Measurements from ENCODE around the gene WASF1. TPM values are rescaled to one million over a fixed set of nuclear protein-coding genes. Genes with fewer than 3 reads are reported as not detected.

The WASF1 gene
- total and polyA plus RNA-seq, 2 experiments from 2014 or later, result 27.4 to 30.5 TPM

DNA sequence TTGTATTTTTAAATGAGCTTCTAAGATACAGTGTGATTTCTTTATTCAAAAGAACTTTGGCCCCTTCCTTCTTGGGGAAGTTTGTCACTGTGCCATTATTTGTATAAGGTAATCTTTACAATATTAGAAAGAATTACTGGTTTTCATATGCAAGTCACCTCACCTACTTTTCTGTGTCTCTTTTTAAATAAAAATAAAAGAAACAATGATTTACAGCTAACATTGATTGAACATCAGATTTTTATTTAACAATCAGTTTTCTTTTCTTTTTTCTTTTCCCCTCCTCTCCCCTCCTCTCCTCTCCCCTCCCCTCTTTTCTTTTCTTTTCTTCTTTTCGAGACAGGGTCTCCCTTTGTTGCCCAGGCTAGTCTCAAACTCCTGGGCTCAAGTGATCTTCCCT lies 46.8 kb upstream of the WASF1 start (continued):
- TF ChIP-seq, protein P1, sequence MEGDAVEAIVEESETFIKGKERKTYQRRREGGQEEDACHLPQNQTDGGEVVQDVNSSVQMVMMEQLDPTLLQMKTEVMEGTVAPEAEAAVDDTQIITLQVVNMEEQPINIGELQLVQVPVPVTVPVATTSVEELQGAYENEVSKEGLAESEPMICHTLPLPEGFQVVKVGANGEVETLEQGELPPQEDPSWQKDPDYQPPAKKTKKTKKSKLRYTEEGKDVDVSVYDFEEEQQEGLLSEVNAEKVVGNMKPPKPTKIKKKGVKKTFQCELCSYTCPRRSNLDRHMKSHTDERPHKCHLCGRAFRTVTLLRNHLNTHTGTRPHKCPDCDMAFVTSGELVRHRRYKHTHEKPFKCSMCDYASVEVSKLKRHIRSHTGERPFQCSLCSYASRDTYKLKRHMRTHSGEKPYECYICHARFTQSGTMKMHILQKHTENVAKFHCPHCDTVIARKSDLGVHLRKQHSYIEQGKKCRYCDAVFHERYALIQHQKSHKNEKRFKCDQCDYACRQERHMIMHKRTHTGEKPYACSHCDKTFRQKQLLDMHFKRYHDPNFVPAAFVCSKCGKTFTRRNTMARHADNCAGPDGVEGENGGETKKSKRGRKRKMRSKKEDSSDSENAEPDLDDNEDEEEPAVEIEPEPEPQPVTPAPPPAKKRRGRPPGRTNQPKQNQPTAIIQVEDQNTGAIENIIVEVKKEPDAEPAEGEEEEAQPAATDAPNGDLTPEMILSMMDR (conservative IDR thresholded peaks at IDR 0.05; ENCODE audit: low read depth in 2 of 2), result no peak
- no peak for TF ChIP-seq ZNF331 (CRISPR knock-in tag; IDR thresholded peaks at IDR 0.05; ENCODE audit: low read depth)
- no peak for TF ChIP-seq STAT1 (IDR thresholded peaks at IDR 0.05; ENCODE audit: unreplicated experiment)
- no peak for TF ChIP-seq JUNB (IDR thresholded peaks at IDR 0.05; ENCODE audit: unreplicated experiment)
- TF ChIP-seq, protein P2, sequence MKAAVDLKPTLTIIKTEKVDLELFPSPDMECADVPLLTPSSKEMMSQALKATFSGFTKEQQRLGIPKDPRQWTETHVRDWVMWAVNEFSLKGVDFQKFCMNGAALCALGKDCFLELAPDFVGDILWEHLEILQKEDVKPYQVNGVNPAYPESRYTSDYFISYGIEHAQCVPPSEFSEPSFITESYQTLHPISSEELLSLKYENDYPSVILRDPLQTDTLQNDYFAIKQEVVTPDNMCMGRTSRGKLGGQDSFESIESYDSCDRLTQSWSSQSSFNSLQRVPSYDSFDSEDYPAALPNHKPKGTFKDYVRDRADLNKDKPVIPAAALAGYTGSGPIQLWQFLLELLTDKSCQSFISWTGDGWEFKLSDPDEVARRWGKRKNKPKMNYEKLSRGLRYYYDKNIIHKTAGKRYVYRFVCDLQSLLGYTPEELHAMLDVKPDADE (IDR thresholded peaks at IDR 0.05), result no peak
- no peak for TF ChIP-seq EZH2phosphoT487 (IDR thresholded peaks at IDR 0.05; ENCODE audit: unreplicated experiment)
- no peak for TF ChIP-seq POLR2AphosphoS5 (IDR thresholded peaks at IDR 0.05; ENCODE audit: low read depth)
- no peak for TF ChIP-seq CREB1 (CRISPR knock-in tag; IDR thresholded peaks at IDR 0.05; ENCODE audit: low read depth)
- no peak for TF ChIP-seq NANOG (IDR thresholded peaks at IDR 0.05; ENCODE audit: borderline replicate concordance)
- TF ChIP-seq ZNF114 (CRISPR knock-in tag; IDR thresholded peaks at IDR 0.05), result no peak
- TF ChIP-seq EZH2 (IDR thresholded peaks at IDR 0.05; ENCODE audit: low read depth, unreplicated experiment), result no peak

DNA sequence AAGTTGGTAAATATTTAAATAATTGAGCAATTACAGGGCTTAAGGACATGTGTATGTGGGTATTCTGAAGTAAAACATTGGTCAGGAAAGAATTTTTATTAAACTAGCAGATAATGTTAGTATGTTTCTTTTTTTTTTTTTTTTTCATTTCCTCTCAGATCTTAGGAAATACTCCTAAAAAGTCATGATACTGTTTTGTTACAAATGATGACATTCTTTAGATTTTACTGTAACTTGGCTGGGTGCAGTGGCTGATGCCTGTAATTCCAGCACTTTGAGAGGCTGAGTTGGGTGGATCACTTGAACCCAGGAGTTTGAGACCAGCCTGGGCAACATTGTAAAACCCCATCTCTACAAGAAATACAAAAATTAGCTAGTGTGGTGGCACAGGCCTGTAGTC lies 42.3 kb upstream of the WASF1 start:
- no peak for ATAC-seq
- Mint-ChIP-seq H3K27ac (no peak overlapping the region), H3K9me3 (no peaks in the 10 kb centered on the region), H3K27me3 (ENCODE audit: insufficient read depth, low read depth, poor library complexity) (peaks cover 2% of the 10 kb centered on the region), H3K36me3 (ENCODE audit: low read depth) (peaks cover 38% of the 10 kb centered on the region), H3K4me1 (no peaks in the 10 kb centered on the region), H3K4me3 (no peak overlapping the region)
- peaks cover 24% of the 10 kb centered on the region for H3K36me3 ChIP-seq (ENCODE audit: insufficient read depth)
- no peak overlapping the region for H2AFZ ChIP-seq
- H3F3A ChIP-seq (replicated peaks; ENCODE audit: low read depth), result no peaks in the 10 kb centered on the region
- H3K9me2 ChIP-seq (ENCODE audit: insufficient read depth), result no peaks in the 10 kb centered on the region
- no peaks in the 10 kb centered on the region for H3K79me2 ChIP-seq (replicated peaks; ENCODE audit: insufficient read depth)
- DNase-seq (ENCODE audit: low spot score), result no peak
- no peak overlapping the region for H3K27ac ChIP-seq (ENCODE audit: low read depth)
- peaks cover 3% of the 10 kb centered on the region; the same call in 1 of the 2 replicates for H4K20me1 ChIP-seq (replicated peaks; ENCODE audit: insufficient read depth)
- no peak overlapping the region for H3K4me3 ChIP-seq
- H3K4me2 ChIP-seq, result no peak overlapping the region
- H3K27me3 ChIP-seq (ENCODE audit: insufficient read depth), result no peaks in the 10 kb centered on the region
- no peaks in the 10 kb centered on the region for H3K4me1 ChIP-seq (ENCODE audit: insufficient read depth)
- TF ChIP-seq, protein P3, sequence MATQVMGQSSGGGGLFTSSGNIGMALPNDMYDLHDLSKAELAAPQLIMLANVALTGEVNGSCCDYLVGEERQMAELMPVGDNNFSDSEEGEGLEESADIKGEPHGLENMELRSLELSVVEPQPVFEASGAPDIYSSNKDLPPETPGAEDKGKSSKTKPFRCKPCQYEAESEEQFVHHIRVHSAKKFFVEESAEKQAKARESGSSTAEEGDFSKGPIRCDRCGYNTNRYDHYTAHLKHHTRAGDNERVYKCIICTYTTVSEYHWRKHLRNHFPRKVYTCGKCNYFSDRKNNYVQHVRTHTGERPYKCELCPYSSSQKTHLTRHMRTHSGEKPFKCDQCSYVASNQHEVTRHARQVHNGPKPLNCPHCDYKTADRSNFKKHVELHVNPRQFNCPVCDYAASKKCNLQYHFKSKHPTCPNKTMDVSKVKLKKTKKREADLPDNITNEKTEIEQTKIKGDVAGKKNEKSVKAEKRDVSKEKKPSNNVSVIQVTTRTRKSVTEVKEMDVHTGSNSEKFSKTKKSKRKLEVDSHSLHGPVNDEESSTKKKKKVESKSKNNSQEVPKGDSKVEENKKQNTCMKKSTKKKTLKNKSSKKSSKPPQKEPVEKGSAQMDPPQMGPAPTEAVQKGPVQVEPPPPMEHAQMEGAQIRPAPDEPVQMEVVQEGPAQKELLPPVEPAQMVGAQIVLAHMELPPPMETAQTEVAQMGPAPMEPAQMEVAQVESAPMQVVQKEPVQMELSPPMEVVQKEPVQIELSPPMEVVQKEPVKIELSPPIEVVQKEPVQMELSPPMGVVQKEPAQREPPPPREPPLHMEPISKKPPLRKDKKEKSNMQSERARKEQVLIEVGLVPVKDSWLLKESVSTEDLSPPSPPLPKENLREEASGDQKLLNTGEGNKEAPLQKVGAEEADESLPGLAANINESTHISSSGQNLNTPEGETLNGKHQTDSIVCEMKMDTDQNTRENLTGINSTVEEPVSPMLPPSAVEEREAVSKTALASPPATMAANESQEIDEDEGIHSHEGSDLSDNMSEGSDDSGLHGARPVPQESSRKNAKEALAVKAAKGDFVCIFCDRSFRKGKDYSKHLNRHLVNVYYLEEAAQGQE (IDR thresholded peaks at IDR 0.05; ENCODE audit: unreplicated experiment), result no peak
- TF ChIP-seq EZH2phosphoT487 (IDR thresholded peaks at IDR 0.05; ENCODE audit: unreplicated experiment), result no peak
- TF ChIP-seq, protein P4, sequence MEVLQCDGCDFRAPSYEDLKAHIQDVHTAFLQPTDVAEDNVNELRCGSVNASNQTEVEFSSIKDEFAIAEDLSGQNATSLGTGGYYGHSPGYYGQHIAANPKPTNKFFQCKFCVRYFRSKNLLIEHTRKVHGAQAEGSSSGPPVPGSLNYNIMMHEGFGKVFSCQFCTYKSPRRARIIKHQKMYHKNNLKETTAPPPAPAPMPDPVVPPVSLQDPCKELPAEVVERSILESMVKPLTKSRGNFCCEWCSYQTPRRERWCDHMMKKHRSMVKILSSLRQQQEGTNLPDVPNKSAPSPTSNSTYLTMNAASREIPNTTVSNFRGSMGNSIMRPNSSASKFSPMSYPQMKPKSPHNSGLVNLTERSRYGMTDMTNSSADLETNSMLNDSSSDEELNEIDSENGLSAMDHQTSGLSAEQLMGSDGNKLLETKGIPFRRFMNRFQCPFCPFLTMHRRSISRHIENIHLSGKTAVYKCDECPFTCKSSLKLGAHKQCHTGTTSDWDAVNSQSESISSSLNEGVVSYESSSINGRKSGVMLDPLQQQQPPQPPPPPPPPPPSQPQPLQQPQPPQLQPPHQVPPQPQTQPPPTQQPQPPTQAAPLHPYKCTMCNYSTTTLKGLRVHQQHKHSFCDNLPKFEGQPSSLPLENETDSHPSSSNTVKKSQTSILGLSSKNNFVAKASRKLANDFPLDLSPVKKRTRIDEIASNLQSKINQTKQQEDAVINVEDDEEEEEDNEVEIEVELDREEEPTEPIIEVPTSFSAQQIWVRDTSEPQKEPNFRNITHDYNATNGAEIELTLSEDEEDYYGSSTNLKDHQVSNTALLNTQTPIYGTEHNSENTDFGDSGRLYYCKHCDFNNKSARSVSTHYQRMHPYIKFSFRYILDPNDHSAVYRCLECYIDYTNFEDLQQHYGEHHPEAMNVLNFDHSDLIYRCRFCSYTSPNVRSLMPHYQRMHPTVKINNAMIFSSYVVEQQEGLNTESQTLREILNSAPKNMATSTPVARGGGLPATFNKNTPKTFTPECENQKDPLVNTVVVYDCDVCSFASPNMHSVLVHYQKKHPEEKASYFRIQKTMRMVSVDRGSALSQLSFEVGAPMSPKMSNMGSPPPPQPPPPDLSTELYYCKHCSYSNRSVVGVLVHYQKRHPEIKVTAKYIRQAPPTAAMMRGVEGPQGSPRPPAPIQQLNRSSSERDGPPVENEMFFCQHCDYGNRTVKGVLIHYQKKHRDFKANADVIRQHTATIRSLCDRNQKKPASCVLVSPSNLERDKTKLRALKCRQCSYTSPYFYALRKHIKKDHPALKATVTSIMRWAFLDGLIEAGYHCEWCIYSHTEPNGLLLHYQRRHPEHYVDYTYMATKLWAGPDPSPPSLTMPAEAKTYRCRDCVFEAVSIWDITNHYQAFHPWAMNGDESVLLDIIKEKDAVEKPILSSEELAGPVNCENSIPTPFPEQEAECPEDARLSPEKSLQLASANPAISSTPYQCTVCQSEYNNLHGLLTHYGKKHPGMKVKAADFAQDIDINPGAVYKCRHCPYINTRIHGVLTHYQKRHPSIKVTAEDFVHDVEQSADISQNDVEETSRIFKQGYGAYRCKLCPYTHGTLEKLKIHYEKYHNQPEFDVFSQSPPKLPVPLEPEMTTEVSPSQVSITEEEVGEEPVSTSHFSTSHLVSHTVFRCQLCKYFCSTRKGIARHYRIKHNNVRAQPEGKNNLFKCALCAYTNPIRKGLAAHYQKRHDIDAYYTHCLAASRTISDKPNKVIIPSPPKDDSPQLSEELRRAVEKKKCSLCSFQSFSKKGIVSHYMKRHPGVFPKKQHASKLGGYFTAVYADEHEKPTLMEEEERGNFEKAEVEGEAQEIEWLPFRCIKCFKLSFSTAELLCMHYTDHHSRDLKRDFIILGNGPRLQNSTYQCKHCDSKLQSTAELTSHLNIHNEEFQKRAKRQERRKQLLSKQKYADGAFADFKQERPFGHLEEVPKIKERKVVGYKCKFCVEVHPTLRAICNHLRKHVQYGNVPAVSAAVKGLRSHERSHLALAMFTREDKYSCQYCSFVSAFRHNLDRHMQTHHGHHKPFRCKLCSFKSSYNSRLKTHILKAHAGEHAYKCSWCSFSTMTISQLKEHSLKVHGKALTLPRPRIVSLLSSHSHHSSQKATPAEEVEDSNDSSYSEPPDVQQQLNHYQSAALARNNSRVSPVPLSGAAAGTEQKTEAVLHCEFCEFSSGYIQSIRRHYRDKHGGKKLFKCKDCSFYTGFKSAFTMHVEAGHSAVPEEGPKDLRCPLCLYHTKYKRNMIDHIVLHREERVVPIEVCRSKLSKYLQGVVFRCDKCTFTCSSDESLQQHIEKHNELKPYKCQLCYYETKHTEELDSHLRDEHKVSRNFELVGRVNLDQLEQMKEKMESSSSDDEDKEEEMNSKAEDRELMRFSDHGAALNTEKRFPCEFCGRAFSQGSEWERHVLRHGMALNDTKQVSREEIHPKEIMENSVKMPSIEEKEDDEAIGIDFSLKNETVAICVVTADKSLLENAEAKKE (CRISPR knock-in tag; IDR thresholded peaks at IDR 0.05), result no peak
- no peak for TF ChIP-seq NANOG (IDR thresholded peaks at IDR 0.05; ENCODE audit: borderline replicate concordance)
- no peak for TF ChIP-seq ZNF331 (CRISPR knock-in tag; IDR thresholded peaks at IDR 0.05; ENCODE audit: low read depth)

Data from GM23338 (cell line).